ENCODE measurements around the gene CPXM2. TPM values are rescaled to one million over a fixed set of nuclear protein-coding genes. Genes with fewer than 3 reads are reported as not detected.

CPXM2 gene
- total and polyA plus RNA-seq, 4 donors: 0.05 to 0.92 (median 0.44) TPM

DNA sequence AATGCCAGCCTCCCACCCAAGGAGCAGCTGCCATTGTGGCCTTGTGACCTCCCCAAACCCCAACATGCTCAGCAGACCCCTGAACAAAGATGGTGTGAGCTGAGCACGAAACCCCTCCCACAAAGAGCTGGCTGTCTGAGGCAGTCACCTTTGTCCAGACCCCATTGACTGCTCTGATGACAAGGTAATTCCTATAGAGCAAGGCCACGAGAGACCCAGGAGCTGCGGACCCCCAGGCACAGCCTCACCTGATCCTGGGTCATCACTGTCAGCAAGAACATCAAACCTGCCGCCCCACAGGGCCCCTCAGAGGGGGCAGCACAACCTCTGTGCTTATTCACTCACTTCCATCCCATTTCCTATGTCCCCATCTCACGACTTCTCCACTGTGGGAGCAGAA, 102.6 kb downstream of the CPXM2 start:
- peaks cover 0 to 1% (median 0%) of the 10 kb centered on the region in 4 donors for H3K9me3 ChIP-seq (ENCODE audit: control insufficient read depth in 4 of 4, low read length in 3 of 4)
- H3K27me3 ChIP-seq (ENCODE audit: control insufficient read depth in 4 of 4, insufficient read depth in 4 of 4, low read length in 3 of 4): no peaks in the 10 kb centered on the region
- no peak overlapping the region for H3K9ac ChIP-seq (ENCODE audit: low read depth in 1 of 2, low read length in 2 of 2)
- TF ChIP-seq RXRA (IDR thresholded peaks at IDR 0.05) (no peak), EGR1 (IDR thresholded peaks at IDR 0.05; ENCODE audit: low read depth in 2 of 2) (no peak), NR2F2 (IDR thresholded peaks at IDR 0.05) (no peak), GABPA (IDR thresholded peaks at IDR 0.05 in 1 of 2, conservative IDR thresholded peaks at IDR 0.05 in 1 of 2) (no peak), YY1 (IDR thresholded peaks at IDR 0.05) (no peak), FOXA2 (IDR thresholded peaks at IDR 0.05) (no peak)
- TF ChIP-seq, protein P1, sequence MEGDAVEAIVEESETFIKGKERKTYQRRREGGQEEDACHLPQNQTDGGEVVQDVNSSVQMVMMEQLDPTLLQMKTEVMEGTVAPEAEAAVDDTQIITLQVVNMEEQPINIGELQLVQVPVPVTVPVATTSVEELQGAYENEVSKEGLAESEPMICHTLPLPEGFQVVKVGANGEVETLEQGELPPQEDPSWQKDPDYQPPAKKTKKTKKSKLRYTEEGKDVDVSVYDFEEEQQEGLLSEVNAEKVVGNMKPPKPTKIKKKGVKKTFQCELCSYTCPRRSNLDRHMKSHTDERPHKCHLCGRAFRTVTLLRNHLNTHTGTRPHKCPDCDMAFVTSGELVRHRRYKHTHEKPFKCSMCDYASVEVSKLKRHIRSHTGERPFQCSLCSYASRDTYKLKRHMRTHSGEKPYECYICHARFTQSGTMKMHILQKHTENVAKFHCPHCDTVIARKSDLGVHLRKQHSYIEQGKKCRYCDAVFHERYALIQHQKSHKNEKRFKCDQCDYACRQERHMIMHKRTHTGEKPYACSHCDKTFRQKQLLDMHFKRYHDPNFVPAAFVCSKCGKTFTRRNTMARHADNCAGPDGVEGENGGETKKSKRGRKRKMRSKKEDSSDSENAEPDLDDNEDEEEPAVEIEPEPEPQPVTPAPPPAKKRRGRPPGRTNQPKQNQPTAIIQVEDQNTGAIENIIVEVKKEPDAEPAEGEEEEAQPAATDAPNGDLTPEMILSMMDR (IDR thresholded peaks at IDR 0.05; ENCODE audit: low read depth, low read length, missing input control): no peak
- no peaks in the 10 kb centered on the region for H3K4me1 ChIP-seq (ENCODE audit: control insufficient read depth in 4 of 4, insufficient read depth in 4 of 4, low read length in 3 of 4)
- no peaks in the 10 kb centered on the region for H3K36me3 ChIP-seq (ENCODE audit: control insufficient read depth in 4 of 4, insufficient read depth in 3 of 4, low read depth in 1 of 4, low read length in 3 of 4)
- no peak overlapping the region for H3K4me3 ChIP-seq (ENCODE audit: low read depth in 1 of 3, low read length in 3 of 3)
- H3K27ac ChIP-seq (ENCODE audit: low read depth in 1 of 2, low read length in 2 of 2): no peak overlapping the region
- WGBS: 67% methylated on average over 5 of the region's 5 CpGs
- no peak for DNase-seq (ENCODE audit: low spot score)

DNA sequence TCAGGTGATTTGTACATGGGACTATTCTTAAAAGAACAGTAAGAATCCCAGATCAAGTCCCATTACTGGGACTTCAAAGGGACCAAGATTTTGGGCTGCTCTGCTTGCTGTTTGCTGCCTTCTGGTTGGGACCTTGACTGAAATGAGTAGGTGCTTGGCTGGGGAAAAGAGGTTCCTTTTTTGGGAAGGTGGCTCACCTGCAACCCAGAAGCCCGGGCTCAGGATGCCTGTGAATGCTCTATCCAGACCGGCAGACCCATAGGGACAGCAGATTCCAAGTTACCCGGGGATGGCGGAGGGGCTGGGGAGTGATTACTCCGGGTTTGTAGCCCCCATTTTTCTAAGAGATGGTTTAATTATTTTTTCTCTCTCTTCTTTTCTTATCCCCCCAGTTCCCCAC, 104.0 kb downstream of the CPXM2 start:
- no peaks in the 10 kb centered on the region for H3K36me3 ChIP-seq (ENCODE audit: control insufficient read depth in 4 of 4, insufficient read depth in 3 of 4, low read depth in 1 of 4, low read length in 3 of 4)
- H3K4me1 ChIP-seq (ENCODE audit: control insufficient read depth in 4 of 4, insufficient read depth in 4 of 4, low read length in 3 of 4): no peaks in the 10 kb centered on the region
- no peak overlapping the region for H3K9ac ChIP-seq (ENCODE audit: low read depth in 1 of 2, low read length in 2 of 2)
- DNase-seq (ENCODE audit: low spot score): no peak
- H3K4me3 ChIP-seq (ENCODE audit: low read depth in 1 of 3, low read length in 3 of 3): no peak overlapping the region
- H3K9me3 ChIP-seq (ENCODE audit: control insufficient read depth in 4 of 4, low read length in 3 of 4): peaks cover 0 to 1% (median 0%) of the 10 kb centered on the region in 4 donors
- H3K27ac ChIP-seq (ENCODE audit: low read depth in 1 of 2, low read length in 2 of 2): no peak overlapping the region
- WGBS: 70% methylated on average over 5 of the region's 5 CpGs
- H3K27me3 ChIP-seq (ENCODE audit: control insufficient read depth in 4 of 4, insufficient read depth in 4 of 4, low read length in 3 of 4): no peaks in the 10 kb centered on the region
- TF ChIP-seq HNF4G (IDR thresholded peaks at IDR 0.05): no peak
- no peak for TF ChIP-seq NR2F2 (IDR thresholded peaks at IDR 0.05)
- TF ChIP-seq, protein P2, sequence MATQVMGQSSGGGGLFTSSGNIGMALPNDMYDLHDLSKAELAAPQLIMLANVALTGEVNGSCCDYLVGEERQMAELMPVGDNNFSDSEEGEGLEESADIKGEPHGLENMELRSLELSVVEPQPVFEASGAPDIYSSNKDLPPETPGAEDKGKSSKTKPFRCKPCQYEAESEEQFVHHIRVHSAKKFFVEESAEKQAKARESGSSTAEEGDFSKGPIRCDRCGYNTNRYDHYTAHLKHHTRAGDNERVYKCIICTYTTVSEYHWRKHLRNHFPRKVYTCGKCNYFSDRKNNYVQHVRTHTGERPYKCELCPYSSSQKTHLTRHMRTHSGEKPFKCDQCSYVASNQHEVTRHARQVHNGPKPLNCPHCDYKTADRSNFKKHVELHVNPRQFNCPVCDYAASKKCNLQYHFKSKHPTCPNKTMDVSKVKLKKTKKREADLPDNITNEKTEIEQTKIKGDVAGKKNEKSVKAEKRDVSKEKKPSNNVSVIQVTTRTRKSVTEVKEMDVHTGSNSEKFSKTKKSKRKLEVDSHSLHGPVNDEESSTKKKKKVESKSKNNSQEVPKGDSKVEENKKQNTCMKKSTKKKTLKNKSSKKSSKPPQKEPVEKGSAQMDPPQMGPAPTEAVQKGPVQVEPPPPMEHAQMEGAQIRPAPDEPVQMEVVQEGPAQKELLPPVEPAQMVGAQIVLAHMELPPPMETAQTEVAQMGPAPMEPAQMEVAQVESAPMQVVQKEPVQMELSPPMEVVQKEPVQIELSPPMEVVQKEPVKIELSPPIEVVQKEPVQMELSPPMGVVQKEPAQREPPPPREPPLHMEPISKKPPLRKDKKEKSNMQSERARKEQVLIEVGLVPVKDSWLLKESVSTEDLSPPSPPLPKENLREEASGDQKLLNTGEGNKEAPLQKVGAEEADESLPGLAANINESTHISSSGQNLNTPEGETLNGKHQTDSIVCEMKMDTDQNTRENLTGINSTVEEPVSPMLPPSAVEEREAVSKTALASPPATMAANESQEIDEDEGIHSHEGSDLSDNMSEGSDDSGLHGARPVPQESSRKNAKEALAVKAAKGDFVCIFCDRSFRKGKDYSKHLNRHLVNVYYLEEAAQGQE (IDR thresholded peaks at IDR 0.05): no peak
- no peak for TF ChIP-seq GABPA (IDR thresholded peaks at IDR 0.05 in 1 of 2, conservative IDR thresholded peaks at IDR 0.05 in 1 of 2)
- no peak for TF ChIP-seq JUND (IDR thresholded peaks at IDR 0.05)
- TF ChIP-seq, protein P1 (IDR thresholded peaks at IDR 0.05; ENCODE audit: low read depth, low read length, missing input control): no peak
- no peak for TF ChIP-seq RXRA (IDR thresholded peaks at IDR 0.05)
- TF ChIP-seq, protein P3, sequence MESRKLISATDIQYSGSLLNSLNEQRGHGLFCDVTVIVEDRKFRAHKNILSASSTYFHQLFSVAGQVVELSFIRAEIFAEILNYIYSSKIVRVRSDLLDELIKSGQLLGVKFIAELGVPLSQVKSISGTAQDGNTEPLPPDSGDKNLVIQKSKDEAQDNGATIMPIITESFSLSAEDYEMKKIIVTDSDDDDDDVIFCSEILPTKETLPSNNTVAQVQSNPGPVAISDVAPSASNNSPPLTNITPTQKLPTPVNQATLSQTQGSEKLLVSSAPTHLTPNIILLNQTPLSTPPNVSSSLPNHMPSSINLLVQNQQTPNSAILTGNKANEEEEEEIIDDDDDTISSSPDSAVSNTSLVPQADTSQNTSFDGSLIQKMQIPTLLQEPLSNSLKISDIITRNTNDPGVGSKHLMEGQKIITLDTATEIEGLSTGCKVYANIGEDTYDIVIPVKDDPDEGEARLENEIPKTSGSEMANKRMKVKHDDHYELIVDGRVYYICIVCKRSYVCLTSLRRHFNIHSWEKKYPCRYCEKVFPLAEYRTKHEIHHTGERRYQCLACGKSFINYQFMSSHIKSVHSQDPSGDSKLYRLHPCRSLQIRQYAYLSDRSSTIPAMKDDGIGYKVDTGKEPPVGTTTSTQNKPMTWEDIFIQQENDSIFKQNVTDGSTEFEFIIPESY (IDR thresholded peaks at IDR 0.05): no peak
- TF ChIP-seq, protein P4, sequence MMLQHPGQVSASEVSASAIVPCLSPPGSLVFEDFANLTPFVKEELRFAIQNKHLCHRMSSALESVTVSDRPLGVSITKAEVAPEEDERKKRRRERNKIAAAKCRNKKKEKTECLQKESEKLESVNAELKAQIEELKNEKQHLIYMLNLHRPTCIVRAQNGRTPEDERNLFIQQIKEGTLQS (IDR thresholded peaks at IDR 0.05): no peak
- TF ChIP-seq TAF1 (conservative IDR thresholded peaks at IDR 0.05): no peak
